Central memory CD8-positive, alpha-beta T cell (primary cell): ENCODE data around the gene SLAMF6.
A peak's percentile ranks its signal among the peaks of the same experiment; 100 is the strongest.

Experiments
- ATAC-seq: fragments of 150-1000 bp; cut with Tn5 transposase; replicated peaks from 2 replicates; pipeline ENCODE4 v1.10.0; 2022; ENCODE audit warnings: mild to moderate bottlenecking, moderate FRiP score, moderate number of reproducible peaks; ENCODE audit not compliant: poor library complexity, severe bottlenecking; ENCODE audit errors: extremely low read depth
- DNase-seq, 2 donors: peaks; one replicate each; pipeline ENCODE4 v3.0.0; 2021; ENCODE audit warnings: low spot score in 2 of 2
- H3K27ac Mint-ChIP-seq: one replicate; pipeline ENCODE4 v1.8.0; 2022; ENCODE audit warnings: low read depth, mild to moderate bottlenecking, moderate library complexity, mixed read lengths
- H3K27me3 Mint-ChIP-seq: one replicate; pipeline ENCODE4 v1.8.0; 2022; ENCODE audit warnings: mixed read lengths
- H3K36me3 Mint-ChIP-seq: one replicate; pipeline ENCODE4 v1.8.0; 2022; ENCODE audit warnings: mild to moderate bottlenecking, moderate library complexity, mixed read lengths; ENCODE audit not compliant: insufficient read depth
- H3K4me1 Mint-ChIP-seq: one replicate; pipeline ENCODE4 v1.8.0; 2022; ENCODE audit warnings: mixed read lengths
- H3K4me3 Mint-ChIP-seq: one replicate; pipeline ENCODE4 v1.8.0; 2022; ENCODE audit warnings: mild to moderate bottlenecking, moderate library complexity, mixed read lengths
- H3K9me3 Mint-ChIP-seq: one replicate; pipeline ENCODE4 v1.8.0; 2022; ENCODE audit warnings: mixed read lengths

SLAMF6 gene

DNA sequence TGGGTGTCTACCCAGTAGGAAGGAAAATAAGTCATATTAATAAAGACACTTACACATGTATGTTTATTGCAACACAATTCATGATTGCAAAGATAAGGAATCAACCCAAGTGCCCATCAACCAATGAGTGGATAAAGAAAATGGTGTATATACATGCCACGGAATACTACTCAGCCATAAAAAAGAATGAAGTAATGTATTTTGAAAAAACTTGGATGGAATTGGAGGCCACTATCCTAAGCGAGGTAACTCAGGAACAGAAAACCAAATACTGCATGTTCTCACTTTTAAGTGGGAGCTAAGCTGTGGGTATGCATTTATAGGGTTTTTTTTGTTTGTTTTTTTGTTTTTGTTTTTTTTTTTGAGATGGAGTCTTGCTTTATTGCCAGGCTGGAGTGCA lies 73.6 kb downstream of the SLAMF6 start:
- no peaks in the 10 kb centered on the region for H3K36me3 Mint-ChIP-seq
- no peak overlapping the region for H3K27ac Mint-ChIP-seq
- H3K9me3 Mint-ChIP-seq = no peaks in the 10 kb centered on the region
- DNase-seq (no peak), ATAC-seq (no peak)
- H3K27me3 Mint-ChIP-seq = no peaks in the 10 kb centered on the region
- H3K4me3 Mint-ChIP-seq = no peak overlapping the region
- peaks cover 58% of the 10 kb centered on the region for H3K4me1 Mint-ChIP-seq

DNA sequence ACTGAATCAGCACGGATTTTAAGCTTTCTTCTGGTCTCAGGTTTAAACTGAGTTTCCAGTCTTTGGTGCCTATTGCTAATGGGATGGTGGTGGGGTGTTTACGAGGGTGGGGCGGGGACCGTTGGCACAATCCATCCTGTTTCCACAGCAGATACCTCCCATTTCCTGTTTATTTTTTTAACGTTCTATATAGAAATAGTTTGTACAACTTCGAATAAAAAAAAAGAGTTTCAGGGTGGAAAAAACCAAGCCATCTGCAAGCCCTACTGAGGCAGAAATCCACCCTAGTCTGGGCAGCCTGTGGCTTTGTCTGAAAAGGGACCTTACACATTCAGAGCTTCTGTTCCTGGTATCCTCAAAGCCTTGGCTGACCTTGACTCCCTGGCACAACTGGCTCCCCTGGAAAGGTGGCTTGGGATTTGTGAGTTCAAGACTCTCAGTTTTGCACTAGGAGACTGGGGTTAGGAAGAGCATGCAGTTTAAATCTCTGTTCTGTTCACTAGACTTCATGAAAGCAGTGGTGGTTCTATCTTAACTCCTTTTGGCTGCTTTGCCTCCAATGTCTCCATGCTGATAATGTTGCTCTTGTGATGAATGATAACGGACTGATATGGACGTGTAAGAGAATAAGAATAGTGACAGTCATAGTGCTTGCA lies 76.0 kb downstream of the SLAMF6 start:
- peak overlapping the region; percentile 62 for H3K27ac Mint-ChIP-seq
- ATAC-seq = no peak
- DNase-seq = no peak
- no peaks in the 10 kb centered on the region for H3K27me3 Mint-ChIP-seq
- no peaks in the 10 kb centered on the region for H3K36me3 Mint-ChIP-seq
- H3K4me3 Mint-ChIP-seq = peak overlapping the region; percentile 17
- peaks cover 52% of the 10 kb centered on the region for H3K4me1 Mint-ChIP-seq
- H3K9me3 Mint-ChIP-seq = no peaks in the 10 kb centered on the region

DNA sequence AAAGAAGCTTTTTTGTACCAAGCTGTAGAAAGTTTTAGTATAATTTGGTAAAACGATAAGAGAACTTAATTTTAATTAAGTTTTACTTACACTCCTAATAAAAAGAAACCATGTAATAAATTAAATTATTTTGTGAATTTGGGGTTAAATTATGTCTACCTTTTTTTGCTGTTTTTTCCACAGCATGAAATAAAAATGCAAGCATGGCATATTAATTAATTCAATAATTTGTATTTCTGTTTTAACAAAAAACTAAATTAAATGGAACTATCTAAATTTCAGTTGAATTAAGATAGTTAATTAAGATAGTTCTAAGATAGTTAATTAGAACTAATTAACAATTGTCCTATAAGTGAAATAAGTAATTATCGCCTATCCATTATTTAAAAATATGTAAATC lies 83.3 kb downstream of the SLAMF6 start:
- peaks cover 38% of the 10 kb centered on the region for H3K4me1 Mint-ChIP-seq
- H3K36me3 Mint-ChIP-seq = peaks cover 3% of the 10 kb centered on the region
- no peak overlapping the region for H3K27ac Mint-ChIP-seq
- no peak for ATAC-seq
- DNase-seq = no peak
- no peaks in the 10 kb centered on the region for H3K27me3 Mint-ChIP-seq
- H3K4me3 Mint-ChIP-seq = no peak overlapping the region
- H3K9me3 Mint-ChIP-seq = peaks cover 4% of the 10 kb centered on the region

DNA sequence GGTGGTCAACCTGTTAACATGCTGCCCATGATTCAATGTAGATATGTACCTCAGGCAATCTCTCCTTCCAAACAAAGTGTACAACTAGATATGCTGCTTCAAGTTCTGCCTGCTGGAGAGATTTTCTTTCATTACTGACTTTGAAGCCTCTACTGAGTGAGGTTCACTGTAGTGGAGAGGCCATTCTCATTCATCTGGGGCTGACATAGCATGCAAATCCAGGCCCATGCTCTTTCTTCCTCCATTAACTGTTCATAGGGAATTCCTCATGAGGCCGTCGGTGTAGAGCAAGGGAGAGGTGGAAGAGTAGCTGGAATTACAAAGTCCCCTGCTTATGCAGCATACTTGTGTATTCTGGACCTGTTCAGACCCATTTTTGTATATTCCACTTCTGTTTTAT lies 84.1 kb downstream of the SLAMF6 start:
- H3K36me3 Mint-ChIP-seq = peaks cover 3% of the 10 kb centered on the region
- DNase-seq = no peak
- H3K4me3 Mint-ChIP-seq = peak overlapping the region; percentile 76
- peaks cover 43% of the 10 kb centered on the region for H3K4me1 Mint-ChIP-seq
- peak overlapping the region; percentile 97 for H3K27ac Mint-ChIP-seq
- no peaks in the 10 kb centered on the region for H3K27me3 Mint-ChIP-seq
- H3K9me3 Mint-ChIP-seq = peaks cover 6% of the 10 kb centered on the region
- ATAC-seq = no peak

DNA sequence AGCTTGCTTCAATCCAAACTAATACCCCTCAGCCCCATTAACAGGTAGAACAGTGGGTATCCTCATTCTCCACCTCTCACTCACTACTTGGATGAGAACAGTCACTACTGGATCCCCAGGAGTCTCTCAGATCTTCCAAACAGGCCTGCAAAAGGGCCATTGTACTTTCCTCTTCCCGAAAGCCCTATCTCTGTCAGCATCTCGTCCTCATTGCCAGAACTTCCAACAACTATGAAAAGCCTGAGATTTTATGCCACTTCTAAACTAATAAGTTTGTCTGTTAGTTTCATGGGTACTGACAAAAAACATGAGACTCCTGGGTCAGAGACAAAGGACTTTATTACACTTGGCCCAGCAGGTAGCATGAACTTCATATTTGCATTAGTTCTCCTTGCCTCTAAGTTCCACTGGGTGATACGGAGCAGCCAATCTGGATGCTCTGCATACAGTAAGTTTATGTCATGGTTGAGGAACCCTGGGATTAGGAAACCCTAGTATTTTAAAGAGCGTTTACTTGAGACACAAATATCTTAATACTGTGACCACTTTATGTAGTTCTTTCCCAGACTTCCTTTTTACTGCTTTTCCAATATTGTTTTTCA lies 84.6 kb downstream of the SLAMF6 start:
- peak overlapping the region; percentile 76 for H3K4me3 Mint-ChIP-seq
- DNase-seq (no peak), ATAC-seq (no peak)
- H3K9me3 Mint-ChIP-seq = peaks cover 6% of the 10 kb centered on the region
- peak overlapping the region; percentile 97 for H3K27ac Mint-ChIP-seq
- no peaks in the 10 kb centered on the region for H3K27me3 Mint-ChIP-seq
- H3K36me3 Mint-ChIP-seq = peaks cover 3% of the 10 kb centered on the region
- H3K4me1 Mint-ChIP-seq = peaks cover 43% of the 10 kb centered on the region

DNA sequence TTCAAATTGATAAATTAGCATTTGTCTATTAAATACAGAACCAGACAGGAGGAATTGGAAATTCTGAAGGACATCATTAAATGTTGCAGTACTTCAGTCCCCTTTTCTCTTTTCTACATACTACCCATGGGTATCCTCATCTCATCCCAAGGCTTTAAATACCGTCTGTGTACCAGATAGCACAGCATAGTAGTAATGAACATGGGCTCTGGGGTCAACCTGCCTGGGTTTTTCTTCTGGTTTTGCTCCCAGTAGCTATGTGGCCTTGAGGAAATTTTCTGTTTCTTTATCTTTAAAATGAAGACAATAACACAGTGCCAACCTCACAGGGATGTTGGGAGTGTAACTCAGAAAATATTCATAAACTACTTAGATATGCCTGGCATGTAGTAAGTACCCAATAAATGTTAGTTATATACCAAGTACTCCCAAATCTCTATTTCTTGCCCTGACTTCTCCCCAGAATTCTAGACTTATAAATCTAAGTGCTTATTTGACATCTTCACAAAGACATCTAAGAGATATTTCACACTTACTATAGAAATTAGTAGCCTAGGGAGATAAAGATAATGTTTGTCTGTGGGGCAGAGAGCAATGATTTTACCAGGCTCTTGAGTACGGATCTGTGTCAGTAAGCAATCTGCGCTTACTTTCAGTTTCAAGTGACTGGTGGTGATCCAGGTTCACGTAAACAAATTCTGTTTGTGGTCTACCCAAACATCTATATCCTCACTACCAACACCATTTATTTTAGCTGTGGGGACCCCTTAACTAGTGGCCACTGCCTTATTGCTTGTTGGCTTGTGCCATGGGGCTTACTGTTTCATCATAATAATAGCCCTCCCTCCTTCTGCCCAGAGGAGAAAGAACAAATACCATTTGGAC lies 85.4 kb downstream of the SLAMF6 start:
- H3K4me3 Mint-ChIP-seq = peak overlapping the region; percentile 76
- H3K36me3 Mint-ChIP-seq = peaks cover 5% of the 10 kb centered on the region
- ATAC-seq (peak; percentile 92), DNase-seq (peak in 1 of 2 donors; percentile 22)
- H3K27me3 Mint-ChIP-seq = no peaks in the 10 kb centered on the region
- peaks cover 6% of the 10 kb centered on the region for H3K9me3 Mint-ChIP-seq
- H3K4me1 Mint-ChIP-seq = peaks cover 51% of the 10 kb centered on the region
- H3K27ac Mint-ChIP-seq = peak overlapping the region; percentile 97

DNA sequence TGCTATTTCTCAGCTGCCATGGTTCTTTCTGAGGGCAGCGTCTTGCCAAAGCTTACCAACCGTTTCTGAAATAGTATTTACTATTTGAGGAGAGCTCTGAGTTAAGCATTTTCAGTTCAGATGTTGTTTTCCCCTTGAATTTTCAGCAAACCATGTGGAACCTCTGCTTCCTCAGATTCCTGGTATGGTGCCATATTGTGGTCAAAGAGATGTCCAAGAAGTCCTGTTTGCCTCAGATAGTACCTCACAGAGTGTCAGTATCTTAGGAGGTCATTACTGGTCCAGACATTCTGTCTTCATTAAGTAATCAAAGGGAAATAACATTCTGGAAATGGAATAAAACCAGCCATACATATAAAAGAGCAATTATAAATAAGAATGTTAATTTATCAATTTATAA lies 86.1 kb downstream of the SLAMF6 start:
- Mint-ChIP-seq H3K27ac (peak overlapping the region; percentile 97), H3K36me3 (peaks cover 6% of the 10 kb centered on the region), H3K27me3 (no peaks in the 10 kb centered on the region), H3K4me3 (peak overlapping the region; percentile 32), H3K9me3 (peaks cover 6% of the 10 kb centered on the region), H3K4me1 (peaks cover 56% of the 10 kb centered on the region)
- ATAC-seq = no peak
- DNase-seq = no peak
